ENCODE measurements around the gene ANTXR2.

DNA sequence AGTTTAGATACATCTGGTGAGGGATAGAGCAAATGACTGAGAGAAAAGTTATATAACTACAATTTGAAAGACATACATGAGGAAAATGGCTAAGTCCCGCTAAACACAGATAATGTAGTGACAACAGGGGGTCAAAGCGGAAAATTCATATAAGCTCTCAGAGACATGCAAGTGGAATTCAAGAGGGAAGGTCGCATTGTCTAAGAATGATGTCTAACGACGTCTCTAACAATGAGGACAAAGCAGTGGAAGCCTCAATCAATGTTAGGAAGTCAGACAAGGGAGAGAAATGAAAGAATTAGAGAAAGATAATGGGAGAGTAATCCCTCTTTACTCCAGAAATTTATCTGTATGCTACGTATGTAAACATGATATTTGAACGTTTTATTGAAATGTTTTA, 113.4 kb downstream of the ANTXR2 start:
- TF ChIP-seq, protein P1, sequence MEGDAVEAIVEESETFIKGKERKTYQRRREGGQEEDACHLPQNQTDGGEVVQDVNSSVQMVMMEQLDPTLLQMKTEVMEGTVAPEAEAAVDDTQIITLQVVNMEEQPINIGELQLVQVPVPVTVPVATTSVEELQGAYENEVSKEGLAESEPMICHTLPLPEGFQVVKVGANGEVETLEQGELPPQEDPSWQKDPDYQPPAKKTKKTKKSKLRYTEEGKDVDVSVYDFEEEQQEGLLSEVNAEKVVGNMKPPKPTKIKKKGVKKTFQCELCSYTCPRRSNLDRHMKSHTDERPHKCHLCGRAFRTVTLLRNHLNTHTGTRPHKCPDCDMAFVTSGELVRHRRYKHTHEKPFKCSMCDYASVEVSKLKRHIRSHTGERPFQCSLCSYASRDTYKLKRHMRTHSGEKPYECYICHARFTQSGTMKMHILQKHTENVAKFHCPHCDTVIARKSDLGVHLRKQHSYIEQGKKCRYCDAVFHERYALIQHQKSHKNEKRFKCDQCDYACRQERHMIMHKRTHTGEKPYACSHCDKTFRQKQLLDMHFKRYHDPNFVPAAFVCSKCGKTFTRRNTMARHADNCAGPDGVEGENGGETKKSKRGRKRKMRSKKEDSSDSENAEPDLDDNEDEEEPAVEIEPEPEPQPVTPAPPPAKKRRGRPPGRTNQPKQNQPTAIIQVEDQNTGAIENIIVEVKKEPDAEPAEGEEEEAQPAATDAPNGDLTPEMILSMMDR (IDR thresholded peaks at IDR 0.05), result no peak
- no peak for TF ChIP-seq POLR2A (IDR thresholded peaks at IDR 0.05)

Measured in vagina (tissue), 2 donors.